Stimulated activated CD4-positive, alpha-beta T cell treated with anti-CD3 and anti-CD28 coated beads, Interleukin-15, amount 100 ng/mL, for 24 hours (primary cell): ENCODE data around the gene ZNF324B.
"Not testable (repeated sequence)": the region's sequence is repeated elsewhere in the genome, so short reads cannot be mapped to it uniquely, and the experiment has no call there.

ENCODE experiments used
- DNase-seq: peaks from one replicate; pipeline ENCODE4 v3.0.0-alpha.2; 2020

Gene ZNF324B

DNA sequence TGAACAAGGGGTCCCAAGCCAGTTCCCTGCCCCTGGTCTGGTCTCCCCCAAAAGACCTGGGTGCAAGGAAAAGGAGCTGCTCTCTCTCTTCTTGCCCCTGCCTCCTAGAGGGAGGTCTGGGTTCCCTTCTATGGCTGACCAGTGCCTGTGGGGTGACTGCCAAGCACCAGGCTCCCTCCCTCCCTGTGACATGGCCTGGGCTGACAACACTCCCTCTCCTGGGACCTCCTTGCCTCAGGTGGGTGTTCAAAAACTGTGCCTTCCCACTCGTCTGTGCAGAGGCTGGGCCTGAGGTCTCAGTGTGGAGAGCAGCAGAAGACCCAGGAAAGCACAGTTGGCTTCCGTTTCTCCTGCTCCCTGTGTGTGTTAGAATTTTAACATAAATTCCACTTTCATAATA lies 29.4 kb downstream of the ZNF324B start:
- DNase-seq, result no peak

DNA sequence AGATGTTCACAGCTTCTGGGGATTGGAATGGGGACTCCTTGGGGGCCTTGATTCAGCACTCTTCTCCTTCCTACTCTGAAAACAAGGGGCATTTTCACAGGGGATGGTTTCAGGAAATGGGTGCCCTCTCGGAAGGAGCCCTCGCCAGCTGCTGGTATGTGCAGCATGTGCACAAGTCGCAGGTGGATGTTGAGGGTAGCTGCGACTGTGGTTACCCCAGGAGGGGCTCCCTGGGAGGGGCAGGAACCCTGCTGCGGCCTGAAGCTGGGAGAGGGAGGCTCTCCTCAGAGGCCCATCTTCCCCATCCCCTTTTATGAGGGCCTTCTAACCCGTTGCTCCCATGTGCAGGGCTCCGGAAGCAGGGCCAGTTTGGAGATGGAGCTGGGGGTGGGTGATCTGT lies 30.9 kb downstream of the ZNF324B start:
- DNase-seq, result no peak

DNA sequence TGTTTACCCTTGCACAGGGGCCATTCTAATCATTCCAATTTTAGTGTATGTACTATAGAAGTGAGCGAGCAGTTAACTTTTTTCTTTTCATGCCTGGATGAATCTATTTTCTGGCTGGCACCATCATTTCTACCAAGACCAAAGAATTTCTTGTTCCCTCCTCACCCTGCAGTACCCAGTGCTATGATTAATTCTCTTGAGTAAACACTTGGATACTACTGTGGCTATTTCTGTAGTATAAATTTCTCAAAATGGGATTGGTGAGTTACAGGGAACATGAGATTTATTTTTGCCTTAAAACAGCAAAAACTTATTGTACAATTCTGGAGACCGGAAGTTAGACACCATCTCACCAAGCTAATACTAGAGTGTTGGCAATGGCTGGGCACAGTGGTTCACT lies 32.4 kb downstream of the ZNF324B start:
- no peak for DNase-seq

DNA sequence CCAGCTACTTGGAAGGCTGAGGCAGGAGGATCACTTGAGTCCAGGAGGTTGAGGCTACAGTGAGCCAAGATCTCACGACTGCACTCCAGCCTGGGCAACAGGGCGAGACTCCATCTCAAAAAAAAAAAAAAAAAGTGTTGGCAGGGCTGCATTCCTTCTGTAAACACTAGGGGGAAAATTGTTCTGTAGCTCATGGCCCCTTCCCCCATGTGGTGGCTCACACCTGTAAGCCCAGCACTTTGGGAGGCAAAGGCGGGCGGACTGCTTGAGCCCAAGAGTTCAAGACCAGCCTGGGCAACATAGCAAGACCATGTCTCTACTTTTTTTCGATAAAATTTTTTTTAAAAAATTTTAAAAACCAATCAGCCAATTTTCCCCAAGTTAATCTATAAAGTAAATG lies 32.9 kb downstream of the ZNF324B start:
- DNase-seq, result not testable (repeated sequence)

DNA sequence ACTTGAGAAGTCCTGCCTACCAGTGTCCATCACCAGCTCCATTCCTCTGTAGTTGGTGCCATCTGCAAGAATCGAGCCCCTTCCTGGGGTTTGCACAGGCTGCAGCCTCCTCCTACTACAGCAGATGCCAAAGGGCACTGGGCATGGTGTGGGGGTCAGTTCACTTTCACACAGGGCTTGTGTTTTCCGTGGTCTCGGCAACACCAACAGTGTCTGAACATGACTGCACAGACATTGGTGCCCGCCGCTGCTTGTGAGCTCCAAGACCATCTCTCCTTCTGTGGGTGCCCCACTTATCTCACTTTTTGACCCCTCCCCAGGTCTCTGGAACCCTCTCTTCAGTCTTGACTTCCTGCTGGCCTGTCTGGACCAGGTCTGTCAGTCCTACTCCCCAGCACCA lies 40.0 kb downstream of the ZNF324B start:
- DNase-seq, result no peak

DNA sequence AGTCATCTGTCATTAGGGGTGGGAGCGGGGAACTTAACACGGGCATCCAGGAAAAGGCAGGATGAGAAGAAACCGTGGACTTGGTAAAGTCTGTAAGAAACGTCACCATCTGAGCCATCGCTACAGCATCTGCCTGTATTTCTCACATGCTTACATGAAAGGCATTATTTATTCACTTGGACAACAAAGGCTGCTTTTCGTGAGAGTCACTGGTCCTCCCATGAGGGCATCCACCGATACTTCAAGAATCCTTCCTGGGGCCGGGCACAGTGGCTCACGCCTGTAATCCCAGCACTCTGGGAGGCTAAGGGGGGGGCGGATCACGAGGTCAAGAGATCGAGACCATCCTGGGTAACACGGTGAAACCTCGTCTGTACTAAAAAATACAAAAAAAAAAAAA lies 40.8 kb downstream of the ZNF324B start:
- no peak for DNase-seq

DNA sequence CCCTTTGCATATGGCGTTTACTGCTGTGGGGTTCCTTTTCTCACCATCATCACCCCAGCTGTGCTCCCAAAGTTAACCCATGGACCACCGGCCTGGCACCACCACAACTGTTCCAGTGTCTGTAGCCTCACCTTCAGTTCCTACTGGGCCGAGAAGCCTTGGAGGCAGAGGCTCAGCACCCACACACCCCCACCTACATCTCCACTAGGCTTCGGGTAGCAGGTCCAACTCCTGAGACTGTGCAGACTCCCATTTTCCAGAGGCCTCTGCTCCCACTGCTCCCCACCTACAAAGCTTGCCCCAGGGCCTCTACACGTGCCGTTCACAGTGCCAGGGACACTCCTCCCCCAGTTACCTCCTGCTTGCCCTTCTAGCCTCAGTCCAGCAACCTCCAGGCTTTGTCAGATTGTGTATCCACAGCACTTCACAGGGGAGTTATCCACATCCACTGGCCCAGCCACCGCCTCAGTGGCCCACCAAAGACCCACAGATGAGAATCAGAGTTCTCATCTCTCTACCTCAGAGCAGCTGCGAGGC lies 46.3 kb downstream of the ZNF324B start:
- no peak for DNase-seq

DNA sequence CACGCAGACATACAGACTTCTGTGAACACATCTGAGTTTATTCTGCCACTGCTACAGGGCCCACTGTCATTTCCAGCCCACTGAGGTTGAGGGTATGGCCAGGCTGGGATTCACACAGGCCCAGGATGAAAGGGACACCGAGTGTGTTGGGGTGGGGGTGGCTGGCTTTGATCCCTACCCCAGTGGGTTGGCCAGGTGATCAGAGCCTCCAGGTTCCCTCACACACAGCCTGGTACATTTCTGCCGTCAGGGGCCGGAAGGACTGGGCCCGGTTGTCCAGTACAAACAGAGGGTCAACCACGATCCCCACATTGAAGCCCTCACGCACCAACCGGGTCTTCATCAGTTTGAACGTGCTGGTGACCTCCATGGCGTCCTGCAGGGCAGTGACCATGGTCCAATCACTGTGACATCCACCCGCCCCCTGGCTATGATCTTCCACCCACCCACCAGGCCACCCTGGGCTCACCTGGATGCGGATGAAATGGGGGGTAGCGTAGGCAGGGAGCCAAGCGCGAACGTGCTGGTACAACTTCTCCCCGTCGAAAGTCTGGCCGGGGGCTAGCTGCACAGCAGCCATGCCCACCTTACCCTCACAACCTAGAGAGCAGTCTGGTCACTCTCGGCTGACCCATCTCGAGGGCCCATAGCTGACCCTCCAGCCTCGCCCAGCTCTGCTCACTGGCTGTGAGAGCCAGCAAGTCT lies 47.0 kb downstream of the ZNF324B start:
- DNase-seq, result no peak

DNA sequence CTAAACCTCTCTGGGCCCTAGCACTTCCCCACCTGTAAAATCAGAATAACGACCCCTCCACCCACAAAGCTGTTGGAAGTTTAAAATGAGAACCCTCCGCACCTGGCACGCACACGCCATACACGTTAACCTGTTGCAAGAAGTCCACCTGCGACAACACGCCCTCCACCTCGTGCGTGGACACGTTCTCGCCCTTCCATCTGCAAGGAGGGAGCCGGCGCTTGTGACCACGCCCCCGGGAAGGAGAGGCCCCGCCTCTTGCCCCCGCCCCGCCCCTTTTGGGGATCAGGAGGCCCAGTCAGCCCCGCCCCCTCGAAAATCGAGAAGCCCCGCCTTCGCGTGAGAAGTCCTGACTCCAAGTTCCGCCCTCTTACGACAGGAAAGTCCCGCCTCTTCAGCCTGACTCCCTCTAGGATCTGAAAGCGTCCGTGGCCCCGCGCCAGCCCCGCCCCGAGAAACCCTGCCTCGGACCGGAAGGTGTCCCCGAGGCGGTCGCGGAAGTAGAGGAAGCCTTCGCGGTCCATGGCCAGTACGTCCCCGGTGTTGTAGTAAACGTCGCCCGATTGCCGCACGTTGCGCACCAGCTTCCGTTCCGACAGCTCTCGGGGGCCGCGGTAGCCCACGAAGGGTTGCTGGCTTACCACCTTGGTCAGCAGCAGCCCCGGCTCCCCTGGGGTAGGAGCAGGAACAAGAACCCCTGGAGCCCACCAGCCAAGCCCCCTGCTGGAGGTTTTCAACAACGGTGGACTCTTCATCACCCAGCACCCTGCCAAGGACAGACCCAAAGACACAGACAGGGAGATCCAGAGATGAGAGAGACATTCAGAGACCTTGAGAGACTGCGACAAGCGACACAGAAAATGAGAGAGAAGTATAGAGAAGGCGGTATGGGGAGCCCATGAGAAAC lies 47.9 kb downstream of the ZNF324B start:
- DNase-seq, result peak; percentile 100

DNA sequence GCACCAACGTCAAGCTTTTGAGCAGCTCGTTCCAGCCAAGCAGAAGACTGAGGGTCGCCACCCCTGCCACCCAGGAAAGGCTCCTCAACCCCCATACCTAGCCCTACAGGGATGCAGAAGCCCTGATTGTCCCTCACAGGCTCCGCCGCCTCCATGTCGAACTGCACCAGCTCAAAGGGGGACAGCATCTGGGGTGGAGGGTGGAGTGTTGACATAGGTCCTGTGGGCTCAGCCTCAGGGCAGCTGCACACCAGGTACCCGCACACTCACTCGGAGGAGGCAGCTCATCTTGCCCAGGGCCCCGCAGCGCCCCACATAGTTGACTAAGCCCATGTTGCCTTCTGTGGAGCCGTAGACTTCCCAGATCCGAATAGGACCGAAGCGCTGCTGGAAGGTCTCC lies 48.8 kb downstream of the ZNF324B start:
- DNase-seq, result no peak
